GM18502 (cell line): ENCODE data around the gene CFTR.
"Not testable (repeated sequence)": the region's sequence is repeated elsewhere in the genome, so short reads cannot be mapped to it uniquely, and the experiment has no call there.

Source experiments
- ATAC-seq: cut with Tn5 transposase; IDR thresholded peaks from one replicate; pipeline ENCODE4 v1.9.1; 2021; ENCODE audit warnings: mild to moderate bottlenecking; ENCODE audit not compliant: unreplicated experiment, poor library complexity

CFTR gene

DNA sequence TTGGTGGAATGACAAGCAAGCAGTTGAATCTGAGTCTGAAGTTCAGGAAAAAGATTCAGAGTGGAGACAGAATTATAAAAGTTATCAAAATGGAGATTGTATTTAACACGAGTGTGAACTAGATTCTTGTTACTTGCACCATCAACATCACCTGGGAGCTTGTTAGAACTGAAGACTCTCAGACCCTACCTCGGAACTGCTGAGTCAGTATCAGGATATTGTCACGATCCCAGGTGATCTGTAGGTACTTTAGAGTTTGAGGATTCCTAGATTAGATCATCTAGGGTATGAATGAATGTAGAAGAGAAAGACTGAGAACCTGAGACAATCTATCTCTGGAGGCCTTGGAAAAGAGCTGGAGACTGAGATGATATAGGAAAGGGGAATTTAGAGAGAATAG, 199.3 kb downstream of the CFTR start:
- no peak for ATAC-seq

- no peak for ATAC-seq
Measured at GRCh38 chr7:117682681-117683385, 203.0 kb downstream of the CFTR start.

GRCh38 chr7:117683430-117684175, 203.8 kb downstream of the CFTR start:
- ATAC-seq: no peak

DNA sequence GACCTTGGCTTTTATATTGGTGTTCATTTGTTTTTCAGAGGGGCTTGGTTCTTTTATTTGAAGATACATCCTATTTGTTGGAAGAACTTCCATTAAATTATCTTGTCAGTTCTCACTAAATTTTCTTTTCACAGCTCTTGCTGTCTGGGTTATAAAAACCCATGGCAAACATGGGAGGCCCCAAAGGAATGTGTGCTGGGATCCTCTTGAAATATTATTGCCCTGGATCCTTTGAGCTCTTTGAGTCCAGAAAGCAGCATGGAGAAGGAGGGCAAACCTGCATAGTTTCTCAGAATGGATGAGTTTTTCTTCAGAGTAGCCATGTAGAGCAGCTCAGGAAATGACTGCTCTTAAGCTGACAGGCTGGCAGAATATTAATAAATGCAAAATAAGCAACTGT, 206.0 kb downstream of the CFTR start:
- no peak for ATAC-seq

DNA sequence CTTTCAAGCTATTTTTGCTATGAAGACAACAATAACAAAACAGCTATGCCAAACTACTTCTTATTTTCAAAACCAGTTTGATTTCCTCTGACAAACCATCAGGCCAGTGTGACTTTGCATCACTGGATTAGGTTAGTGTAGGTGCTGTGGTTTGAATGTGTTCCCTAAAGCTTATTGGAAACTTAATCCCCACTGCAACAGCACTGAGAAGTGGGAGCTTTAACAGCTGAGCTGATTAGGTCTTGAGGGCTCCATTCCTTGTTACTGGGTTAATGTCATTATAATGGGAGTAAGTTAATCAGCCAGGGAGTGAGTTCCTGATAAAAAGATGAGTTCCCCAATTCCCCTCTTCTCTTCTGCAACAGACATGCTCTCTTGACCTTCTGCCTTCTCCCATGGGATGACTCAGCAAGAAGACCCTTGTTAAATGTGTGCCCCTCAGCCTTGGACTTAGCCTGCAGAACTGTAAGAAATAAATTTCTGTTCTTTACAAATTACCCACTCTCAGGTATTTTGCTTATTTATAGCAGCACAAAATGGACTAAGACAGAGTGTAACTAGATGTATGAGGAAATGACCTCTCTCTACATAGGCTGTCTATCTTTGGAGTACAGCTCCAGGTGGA, 206.6 kb downstream of the CFTR start:
- ATAC-seq: no peak

GRCh38 chr7:117688126-117688525, 208.3 kb downstream of the CFTR start:
- no peak for ATAC-seq

DNA sequence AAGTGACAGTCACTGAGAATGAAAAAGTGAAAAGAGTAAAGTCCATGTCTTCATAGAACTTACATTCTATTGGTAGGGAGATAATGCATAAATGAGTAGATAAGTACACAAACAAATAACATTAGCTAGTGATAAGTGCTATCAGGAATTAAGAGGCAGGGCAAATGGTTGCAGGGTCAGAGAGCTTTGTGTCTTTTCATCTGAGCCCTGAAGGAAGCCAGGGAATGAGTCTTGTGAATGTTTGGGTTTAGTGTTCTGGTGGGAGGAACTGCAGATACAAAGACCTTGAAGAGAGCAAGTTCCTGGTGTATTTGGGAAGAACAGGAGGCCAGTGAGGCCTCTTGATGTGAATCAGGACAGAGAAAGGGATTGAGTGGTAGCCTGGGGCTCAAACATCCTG, 209.6 kb downstream of the CFTR start:
- no peak for ATAC-seq

GRCh38 chr7:117690147-117690546, 210.3 kb downstream of the CFTR start:
- no peak for ATAC-seq

DNA sequence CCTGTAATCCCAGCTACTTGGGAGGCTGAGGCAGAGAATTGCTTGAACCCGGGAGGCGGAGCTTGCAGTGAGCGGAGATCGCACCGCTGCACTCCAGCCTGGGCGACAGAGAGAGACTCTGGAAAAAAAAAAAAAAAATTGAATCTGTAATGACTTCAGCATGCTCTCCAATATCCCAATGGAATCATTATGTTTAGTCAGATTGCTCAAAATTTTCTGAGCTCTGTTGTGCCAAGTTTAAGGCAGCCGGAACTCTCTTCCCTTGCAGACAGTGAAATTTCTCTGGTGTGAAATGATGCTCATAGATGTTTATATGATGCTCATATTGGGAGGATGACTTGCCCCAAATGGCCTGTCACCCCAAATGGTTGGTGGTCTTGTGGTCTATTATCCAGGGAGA, 212.5 kb downstream of the CFTR start:
- no peak for ATAC-seq

- no peak for ATAC-seq
Measured at GRCh38 chr7:117698018-117698417, 218.2 kb downstream of the CFTR start.

DNA sequence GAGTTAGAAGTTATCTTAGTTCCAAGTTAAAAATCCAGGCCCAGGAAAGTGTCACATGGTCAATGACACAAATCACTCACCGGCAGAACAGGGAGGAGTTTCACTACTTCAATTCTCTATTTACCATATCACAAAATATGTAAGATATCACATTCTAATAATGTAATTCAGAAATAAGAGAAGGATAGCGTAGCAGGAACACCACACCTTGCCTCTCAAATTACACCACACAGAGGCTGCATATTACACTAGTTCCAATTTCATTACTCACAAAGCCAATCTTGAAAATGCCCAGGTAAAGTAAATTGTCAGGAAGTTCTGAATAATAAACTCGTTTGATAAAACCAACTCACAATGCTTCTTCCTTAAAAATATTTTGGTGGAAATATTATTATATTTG, 224.2 kb downstream of the CFTR start:
- ATAC-seq: no peak

GRCh38 chr7:117705630-117706029, 225.8 kb downstream of the CFTR start:
- ATAC-seq: no peak

DNA sequence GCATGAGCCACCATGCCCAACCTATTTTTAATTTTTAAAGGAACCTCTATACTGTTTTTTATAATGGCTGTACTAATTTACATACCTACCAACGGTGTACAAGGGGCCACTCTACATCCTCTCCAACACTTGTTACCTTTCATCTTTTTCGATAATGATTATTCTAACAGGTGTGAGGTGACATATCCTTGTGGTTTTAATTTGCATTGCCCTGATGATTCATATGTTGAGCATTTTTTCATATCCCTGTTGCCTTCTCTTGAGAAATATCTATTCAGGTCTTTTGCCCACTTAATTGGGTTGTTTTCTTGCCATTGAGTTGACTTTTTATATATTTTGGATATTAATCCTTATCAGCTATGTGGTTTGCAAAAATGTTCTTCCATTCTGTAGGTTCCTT, 226.4 kb downstream of the CFTR start:
- no peak for ATAC-seq

GRCh38 chr7:117707080-117707479, 227.3 kb downstream of the CFTR start:
- ATAC-seq: no peak

GRCh38 chr7:117708173-117708572, 228.3 kb downstream of the CFTR start:
- ATAC-seq: not testable (repeated sequence)

- no peak for ATAC-seq
Measured at GRCh38 chr7:117711556-117711955, 231.7 kb downstream of the CFTR start.

DNA sequence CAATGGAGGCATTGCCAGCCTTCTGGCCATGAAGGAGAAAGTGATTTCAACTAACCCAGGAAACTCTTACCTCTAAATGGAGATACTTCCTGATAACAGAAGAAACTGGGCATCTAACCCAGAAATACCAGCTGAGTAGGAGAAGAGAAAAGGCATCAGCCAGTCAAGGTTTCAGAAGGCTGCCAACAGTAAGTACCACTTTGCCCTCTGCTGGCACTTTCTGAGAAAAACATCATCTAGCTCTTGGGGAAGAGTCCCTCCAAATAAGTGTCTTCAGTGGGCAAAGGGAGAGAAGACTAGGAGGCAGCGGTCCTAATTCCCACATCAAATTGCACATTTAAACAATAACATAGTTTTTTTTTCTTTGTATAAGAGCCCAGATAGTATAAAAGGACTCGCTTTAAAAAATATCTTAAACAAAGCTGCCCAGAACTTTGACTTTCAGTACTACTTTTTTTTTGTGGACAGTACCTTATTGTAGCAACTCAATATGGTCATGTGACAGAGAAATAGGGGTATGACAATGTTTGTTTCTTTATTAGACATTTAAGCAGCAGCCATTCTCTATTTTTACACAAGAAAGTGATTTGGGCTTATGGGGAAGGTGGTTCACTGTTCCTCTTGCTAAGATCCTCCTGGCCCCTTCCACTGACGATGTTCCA, 236.1 kb downstream of the CFTR start:
- ATAC-seq: peak; percentile 93

DNA sequence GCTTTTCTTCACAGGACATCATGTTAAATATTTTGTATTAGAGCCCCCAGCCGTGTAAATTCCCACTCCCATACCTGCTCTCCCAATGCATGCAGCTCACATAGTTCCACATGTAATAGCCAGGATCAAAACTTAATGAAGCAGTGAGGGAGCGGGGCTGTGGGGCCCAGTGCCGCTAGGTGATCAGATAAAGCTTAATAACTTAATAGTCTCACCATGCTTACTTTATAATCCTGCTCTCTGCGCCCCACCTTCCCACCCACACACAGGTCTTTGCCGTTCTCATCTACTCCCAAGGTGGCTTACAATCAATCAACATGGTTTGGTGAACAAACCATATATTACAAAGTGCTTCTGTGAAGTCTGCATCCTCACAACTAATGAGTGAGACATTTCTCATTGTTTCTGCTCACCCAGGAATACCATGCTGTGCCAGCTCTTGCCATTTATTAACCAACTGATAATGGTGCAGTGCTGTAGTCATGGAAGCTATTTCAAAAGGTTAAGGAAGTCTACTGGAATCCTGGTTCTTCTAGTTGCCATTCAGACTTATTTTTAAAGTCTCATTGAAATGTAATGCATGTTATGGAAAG, 237.0 kb downstream of the CFTR start:
- ATAC-seq: no peak

DNA sequence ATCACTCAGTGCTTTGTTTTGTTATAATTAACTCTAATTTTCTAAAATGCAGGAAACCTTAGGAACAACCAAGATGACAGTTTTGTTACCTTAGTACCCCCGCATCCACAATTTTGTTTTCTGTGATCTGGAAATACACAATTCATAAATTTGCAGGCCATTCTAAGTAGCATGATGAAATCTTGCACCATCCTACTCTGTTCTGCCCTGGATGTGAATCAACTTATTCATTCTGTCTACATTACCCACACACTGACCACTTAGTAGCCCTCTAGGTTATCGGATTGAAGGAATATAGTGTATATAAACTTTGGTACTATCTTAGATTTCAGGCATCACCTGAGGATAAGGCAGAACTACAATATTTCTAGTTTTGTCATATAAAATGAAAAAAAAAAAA, 237.5 kb downstream of the CFTR start:
- ATAC-seq: no peak
